ENCODE results near the gene ADD1.

The ADD1 gene

GRCh38 chr4:2825740-2826139, 17.9 kb upstream of the ADD1 start:
- TF ChIP-seq, protein P1, sequence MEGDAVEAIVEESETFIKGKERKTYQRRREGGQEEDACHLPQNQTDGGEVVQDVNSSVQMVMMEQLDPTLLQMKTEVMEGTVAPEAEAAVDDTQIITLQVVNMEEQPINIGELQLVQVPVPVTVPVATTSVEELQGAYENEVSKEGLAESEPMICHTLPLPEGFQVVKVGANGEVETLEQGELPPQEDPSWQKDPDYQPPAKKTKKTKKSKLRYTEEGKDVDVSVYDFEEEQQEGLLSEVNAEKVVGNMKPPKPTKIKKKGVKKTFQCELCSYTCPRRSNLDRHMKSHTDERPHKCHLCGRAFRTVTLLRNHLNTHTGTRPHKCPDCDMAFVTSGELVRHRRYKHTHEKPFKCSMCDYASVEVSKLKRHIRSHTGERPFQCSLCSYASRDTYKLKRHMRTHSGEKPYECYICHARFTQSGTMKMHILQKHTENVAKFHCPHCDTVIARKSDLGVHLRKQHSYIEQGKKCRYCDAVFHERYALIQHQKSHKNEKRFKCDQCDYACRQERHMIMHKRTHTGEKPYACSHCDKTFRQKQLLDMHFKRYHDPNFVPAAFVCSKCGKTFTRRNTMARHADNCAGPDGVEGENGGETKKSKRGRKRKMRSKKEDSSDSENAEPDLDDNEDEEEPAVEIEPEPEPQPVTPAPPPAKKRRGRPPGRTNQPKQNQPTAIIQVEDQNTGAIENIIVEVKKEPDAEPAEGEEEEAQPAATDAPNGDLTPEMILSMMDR (IDR thresholded peaks at IDR 0.05; ENCODE audit: low read depth, low read length): no peak
- no peak for DNase-seq (ENCODE audit: extremely low read depth, low read depth)

- TF ChIP-seq, protein P1 (IDR thresholded peaks at IDR 0.05; ENCODE audit: low read depth, low read length): no peak
- no peak for DNase-seq (ENCODE audit: extremely low read depth, low read depth)
Measured at GRCh38 chr4:2827071-2827873, 16.4 kb upstream of the ADD1 start.

GRCh38 chr4:2827874-2828751, 15.5 kb upstream of the ADD1 start:
- DNase-seq (ENCODE audit: extremely low read depth, low read depth): no peak
- TF ChIP-seq, protein P1 (IDR thresholded peaks at IDR 0.05; ENCODE audit: low read depth, low read length): no peak

DNA sequence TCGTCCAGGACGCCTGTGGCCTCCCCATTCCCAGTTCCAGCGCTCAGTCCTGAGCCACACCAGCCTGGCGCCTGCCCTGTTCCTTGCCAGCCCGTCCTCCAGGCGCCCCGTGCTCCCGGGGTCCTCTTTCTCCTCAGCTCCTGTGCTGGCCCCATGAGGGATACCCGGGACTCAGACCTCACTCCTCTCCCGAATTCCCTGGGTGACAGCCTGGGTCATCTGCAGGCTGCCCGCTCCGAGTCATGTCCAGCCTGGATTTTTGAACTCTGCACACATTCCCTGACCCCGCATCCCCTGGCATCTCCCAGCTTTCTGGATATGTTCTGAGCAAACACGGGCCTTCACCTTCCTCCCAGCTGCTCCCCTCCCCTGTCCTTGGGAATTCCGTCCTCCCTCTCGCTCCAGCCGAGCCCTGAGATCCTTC, 14.9 kb upstream of the ADD1 start:
- TF ChIP-seq, protein P1 (IDR thresholded peaks at IDR 0.05; ENCODE audit: low read depth, low read length): no peak
- DNase-seq (ENCODE audit: extremely low read depth, low read depth): no peak

DNA sequence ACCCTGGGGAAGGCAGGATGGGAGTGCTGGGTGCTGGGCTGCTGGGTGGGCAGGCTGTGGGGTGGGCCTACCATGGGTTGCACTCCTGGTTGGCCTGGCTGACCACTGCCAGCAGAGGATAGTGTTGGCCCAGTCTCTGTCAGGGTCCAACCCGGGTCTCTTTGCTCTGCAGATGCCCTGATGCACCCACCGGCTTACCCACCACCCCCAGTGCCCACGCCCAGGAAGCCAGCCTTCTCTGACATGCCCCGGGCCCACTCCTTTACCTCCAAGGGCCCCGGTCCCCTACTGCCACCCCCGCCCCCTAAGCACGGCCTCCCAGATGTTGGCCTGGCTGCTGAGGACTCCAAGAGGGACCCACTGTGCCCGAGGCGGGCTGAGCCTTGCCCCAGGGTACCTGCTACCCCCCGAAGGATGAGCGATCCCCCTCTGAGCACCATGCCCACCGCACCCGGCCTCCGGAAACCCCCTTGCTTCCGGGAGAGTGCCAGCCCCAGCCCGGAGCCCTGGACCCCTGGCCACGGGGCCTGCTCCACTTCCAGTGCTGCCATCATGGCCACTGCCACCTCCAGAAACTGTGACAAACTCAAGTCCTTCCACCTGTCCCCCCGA, 14.2 kb upstream of the ADD1 start:
- no peak for DNase-seq (ENCODE audit: extremely low read depth, low read depth)
- TF ChIP-seq, protein P1 (IDR thresholded peaks at IDR 0.05; ENCODE audit: low read depth, low read length): no peak

DNA sequence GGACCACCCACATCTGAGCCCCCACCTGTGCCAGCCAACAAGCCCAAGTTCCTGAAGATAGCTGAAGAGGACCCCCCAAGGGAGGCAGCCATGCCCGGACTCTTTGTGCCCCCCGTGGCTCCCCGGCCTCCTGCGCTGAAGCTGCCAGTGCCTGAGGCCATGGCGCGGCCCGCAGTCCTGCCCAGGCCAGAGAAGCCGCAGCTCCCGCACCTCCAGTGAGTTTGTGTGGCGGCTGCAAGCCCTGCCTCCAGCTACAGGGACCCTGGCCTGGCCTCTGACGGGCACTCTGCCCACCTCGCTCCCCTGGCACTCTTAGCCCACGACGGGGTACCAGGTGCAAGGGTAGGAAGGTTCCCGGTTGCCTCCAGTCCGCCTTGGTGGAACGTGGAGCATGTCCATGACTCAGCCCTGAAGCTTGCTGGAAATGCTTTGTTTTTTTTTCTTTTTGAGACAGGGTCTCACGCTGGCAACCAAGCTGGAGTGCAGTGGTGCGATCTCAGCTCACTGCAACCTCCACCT, 13.7 kb upstream of the ADD1 start:
- TF ChIP-seq, protein P1 (IDR thresholded peaks at IDR 0.05; ENCODE audit: low read depth, low read length): no peak
- no peak for DNase-seq (ENCODE audit: extremely low read depth, low read depth)

Measured in AG09319 (cell line).